A549 (cell line): ENCODE data around the gene TBCEL. TPM values are rescaled to one million over a fixed set of nuclear protein-coding genes. Genes with fewer than 3 reads are reported as not detected.

Experiments used
- ATAC-seq, 2 experiments: fragments of 200-7000 bp in 1 of 2; fragments of >200 bp in 1 of 2; cut with Nextera tagmentation in 1 of 2; cut with Tn5 transposase in 1 of 2; 3 replicates each; pipeline versions ENCODE4 v1.8.0 to v1.9.1; 2018 to 2020; ENCODE audit warnings: mild to moderate bottlenecking in 1 of 2, moderate library complexity in 1 of 2
- CTCF ChIA-PET: fragments of 300-600 bp; sonication (Branson Sonifier 250); formaldehyde crosslinking; extraction: SDS; loops from one replicate; lab custom pipeline; 2021; ENCODE audit warnings: antibody characterized with exemption, inconsistent platforms; lab: Yijun Ruan, JAX
- POLR2A ChIA-PET: fragments of 350-600 bp; formaldehyde crosslinking; extraction: SDS; loops from one replicate; lab custom pipeline; 2021; ENCODE audit warnings: antibody characterized with exemption, inconsistent platforms; lab: Yijun Ruan, JAX
- DNase-seq, 2 experiments: peaks; one replicate each; pipeline versions ENCODE4 v3.0.0 to v3.0.0-alpha.2; 2011 to 2016; ENCODE audit warnings: low read depth in 1 of 2, low spot score in 1 of 2
- FAIRE-seq: peaks from 2 replicates; lab custom pipeline; 2011; peaks lifted over from hg19 to GRCh38; lab: Jason Lieb, UNC
- H3K27ac ChIP-seq, 2 experiments: fragments of >200 bp; sonication (Bioruptor Twin); formaldehyde crosslinking; 3 replicates each; pipeline ENCODE4 v1.5.1; 2016 to 2017
- H3K4me1 ChIP-seq: fragments of >200 bp; sonication (Bioruptor Twin); formaldehyde crosslinking; 3 replicates; pipeline ENCODE4 v1.6.1; 2016
- H3K4me2 ChIP-seq: fragments of >200 bp; sonication (Bioruptor Twin); formaldehyde crosslinking; 3 replicates; pipeline ENCODE4 v1.6.1; 2016
- H3K4me3 ChIP-seq: fragments of >200 bp; sonication (Bioruptor Twin); formaldehyde crosslinking; 3 replicates; pipeline ENCODE4 v1.5.1; 2016
- H3K9me3 ChIP-seq: fragments of >200 bp; sonication (Bioruptor Twin); formaldehyde crosslinking; 3 replicates; pipeline ENCODE4 v1.6.1; 2016
- BHLHE40 ChIP-seq: IDR thresholded peaks from 2 replicates; pipeline ENCODE4 v1.6.1; 2012; ENCODE audit warnings: low read depth, low read length, inconsistent platforms
- CHD4 ChIP-seq: fragments of 200-600 bp; sonication (generic); IDR thresholded peaks from 2 replicates; pipeline ENCODE4 v1.6.1; 2016; ENCODE audit warnings: antibody characterized with exemption, mild to moderate bottlenecking, borderline replicate concordance
- E2F6 ChIP-seq: IDR thresholded peaks from 2 replicates; pipeline ENCODE4 v1.6.1; 2012; ENCODE audit warnings: low read depth, borderline replicate concordance
- EHF ChIP-seq: fragments of 250-450 bp; sonication (Bioruptor Pico); IDR thresholded peaks from 2 replicates; pipeline ENCODE4 v1.5.0; 2020; ENCODE audit warnings: mild to moderate bottlenecking
- EHMT2 ChIP-seq: fragments of 200-600 bp; sonication (generic); IDR thresholded peaks from 2 replicates; pipeline ENCODE4 v1.6.1; 2016; ENCODE audit warnings: antibody characterized with exemption, low read depth, mild to moderate bottlenecking, moderate library complexity
- ELK1 ChIP-seq: fragments of 150-350 bp; IDR thresholded peaks from 2 replicates; pipeline ENCODE4 v1.6.1; 2014; ENCODE audit warnings: low read depth, mild to moderate bottlenecking, low read length
- FOSL2 ChIP-seq, 2 experiments: fragments of 450-650 bp in 1 of 2; fragments of >200 bp in 1 of 2; sonication (Bioruptor Twin) in 1 of 2; formaldehyde crosslinking; IDR thresholded peaks; 2 replicates each; pipeline versions ENCODE4 v1.5.0 to v1.6.1; 2016 to 2020; ENCODE audit warnings: mild to moderate bottlenecking in 1 of 2, moderate library complexity in 1 of 2
- HDAC2 ChIP-seq: fragments of 200-600 bp; sonication (generic); IDR thresholded peaks from 2 replicates; pipeline ENCODE4 v1.6.1; 2016
- HEYL ChIP-seq: fragments of 250-450 bp; sonication (Bioruptor Pico); IDR thresholded peaks from 2 replicates; pipeline ENCODE4 v1.8.0; 2021; ENCODE audit warnings: mild to moderate bottlenecking, moderate library complexity
- HOXB13 ChIP-seq: fragments of 250-450 bp; sonication (Bioruptor Pico); IDR thresholded peaks from 2 replicates; pipeline ENCODE4 v1.5.0; 2020; ENCODE audit warnings: low read depth, mild to moderate bottlenecking, moderate library complexity
- HOXB5 ChIP-seq: fragments of 250-450 bp; sonication (Bioruptor Pico); IDR thresholded peaks from 2 replicates; pipeline ENCODE4 v1.5.0; 2020; ENCODE audit warnings: mild to moderate bottlenecking, moderate library complexity
- MAX ChIP-seq: IDR thresholded peaks from 2 replicates; pipeline ENCODE4 v1.6.1; 2012
- MYC ChIP-seq: IDR thresholded peaks from 2 replicates; pipeline ENCODE4 v1.6.1; 2012; ENCODE audit warnings: mild to moderate bottlenecking, inconsistent platforms, low read length, improper control_type of control experiment, borderline replicate concordance
- NPAS2 ChIP-seq: fragments of 250-450 bp; sonication (Bioruptor Pico); IDR thresholded peaks from 2 replicates; pipeline ENCODE4 v1.8.0; 2022; ENCODE audit warnings: mild to moderate bottlenecking, moderate library complexity, borderline replicate concordance
- NR3C1 ChIP-seq: fragments of >200 bp; sonication (Bioruptor Twin); formaldehyde crosslinking; IDR thresholded peaks from 3 replicates; pipeline ENCODE4 v1.6.1; 2017
- RAD21 ChIP-seq, 2 experiments: fragments of >200 bp in 1 of 2; sonication (Bioruptor Twin) in 1 of 2; formaldehyde crosslinking in 1 of 2; IDR thresholded peaks in 1 of 2; conservative IDR thresholded peaks in 1 of 2; 2 replicates in 1 of 2; 3 replicates in 1 of 2; pipeline ENCODE4 v1.6.1; 2012 to 2018; ENCODE audit warnings: inconsistent platforms in 1 of 2
- RCOR1 ChIP-seq: fragments of 150-350 bp; IDR thresholded peaks from 2 replicates; pipeline ENCODE4 v1.6.1; 2014; ENCODE audit warnings: antibody characterized with exemption, low read length, low read depth
- WGBS: methylation state at CpG from one replicate; pipeline ENCODE4 v1.1.6; 2017; ENCODE audit errors: missing lambda C conversion rate; 5-methylcytosine and 5-hydroxymethylcytosine counted together
- polyA plus RNA-seq, 4 experiments: library from polyadenylated mRNA; depleted of rRNA in 3 of 4; stranded (reverse); fragments of >200 nt; fragmentation: RNase III in 1 of 4; extraction: RNeasy Plus Mini Kit Qiagen cat#74134 plus additional on column Dnase treatment in 1 of 4; gene quantifications; 2 replicates in 3 of 4; 3 replicates in 1 of 4; pipeline ENCODE4 v1.2.3, GENCODE V29; 2011 to 2017

The TBCEL gene
- polyA plus RNA-seq, 2 of the 4 experiments (the other 2 are of a cell fraction): 5.9 to 11.9 TPM

GRCh38 chr11:120991830-120992686 lies 31.8 kb upstream of the TBCEL start:
- WGBS: 58% methylated on average over 10 of the region's 10 CpGs

GRCh38 chr11:120994091-120994859 lies 29.6 kb upstream of the TBCEL start:
- 0% methylated on average over 1 of the region's 1 CpG for WGBS
- Histone ChIP-seq H3K4me1 (no peaks in the 10 kb centered on the region), H3K9me3 (no peaks in the 10 kb centered on the region), H3K4me3 (no peak overlapping the region), H3K27ac (no peak overlapping the region), H3K4me2 (no peak overlapping the region)
- no peak for FAIRE-seq
- ATAC-seq: no peak
- POLR2A ChIA-PET: no interaction called here
- TF ChIP-seq NR3C1 (no peak), BHLHE40 (no peak), RCOR1 (no peak), HDAC2 (no peak)
- CTCF ChIA-PET: no interaction called here
- DNase-seq: no peak

More at GRCh38 chr11:120991830-120992686, 31.8 kb upstream of the TBCEL start:
- POLR2A ChIA-PET: no interaction called here
- TF ChIP-seq HOXB5: no peak
- TF ChIP-seq HOXB13: no peak
- no peak for TF ChIP-seq CHD4
- no peak for TF ChIP-seq RCOR1
- Histone ChIP-seq H3K4me3 (no peak overlapping the region), H3K9me3 (no peaks in the 10 kb centered on the region), H3K4me1 (no peaks in the 10 kb centered on the region), H3K27ac (no peak overlapping the region), H3K4me2 (no peak overlapping the region)
- DNase-seq (no peak), ATAC-seq (no peak), FAIRE-seq (no peak)
- CTCF ChIA-PET: no interaction called here

GRCh38 chr11:120995184-120995583 lies 28.7 kb upstream of the TBCEL start:
- Histone ChIP-seq H3K9me3 (no peaks in the 10 kb centered on the region), H3K27ac (no peak overlapping the region)
- ChIA-PET CTCF (no interaction called here), POLR2A (no interaction called here)
- 53% methylated on average over 2 of the region's 2 CpGs for WGBS
- TF ChIP-seq FOSL2 (IDR thresholded peaks at IDR 0.05): no peak
- no peak for TF ChIP-seq FOSL2 (CRISPR knock-in tag; IDR thresholded peaks at IDR 0.05)
- TF ChIP-seq NPAS2: no peak
- TF ChIP-seq E2F6: no peak
- no peak for TF ChIP-seq RAD21 (conservative IDR thresholded peaks at IDR 0.05 in 1 of 2, IDR thresholded peaks at IDR 0.05 in 1 of 2)
- no peak for TF ChIP-seq EHF (CRISPR knock-in tag)
- no peak for TF ChIP-seq HEYL (CRISPR knock-in tag)
- no peak for TF ChIP-seq ELK1
- no peak for TF ChIP-seq EHMT2
- no peak for TF ChIP-seq MAX
- no peak for TF ChIP-seq MYC
- TF ChIP-seq CHD4: no peak
- TF ChIP-seq, all 56 proteins: peak for 0
- H3K4me1 ChIP-seq: no peaks in the 10 kb centered on the region
- DNase-seq: no peak
- no peak overlapping the region for H3K4me2 ChIP-seq
- H3K4me3 ChIP-seq: no peak overlapping the region
- FAIRE-seq: no peak
- no peak for ATAC-seq
